Gastrocnemius medialis (tissue), 4 donors: Measurements from ENCODE around the gene CDC73.

Experiments used
- POLR2A ChIP-seq, 2 donors: fragments of 450-650 bp; IDR thresholded peaks; one replicate each; pipeline ENCODE4 v1.6.1; 2017; ENCODE audit warnings: antibody characterized with exemption in 2 of 2, mild to moderate bottlenecking in 2 of 2, moderate library complexity in 2 of 2
- TF ChIP-seq, protein P1 (sequence below), 5 experiments: fragments of 450-650 bp in 3 of 5; fragments of 200-600 bp in 2 of 5; sonication (generic) in 2 of 5; IDR thresholded peaks in 4 of 5; conservative IDR thresholded peaks in 1 of 5; 1 replicate in 4 of 5; 2 replicates in 1 of 5; pipeline ENCODE4 v1.5.1; 2016 to 2019; ENCODE audit warnings: antibody characterized with exemption in 5 of 5, mild to moderate bottlenecking in 3 of 5, moderate library complexity in 3 of 5

DNA sequence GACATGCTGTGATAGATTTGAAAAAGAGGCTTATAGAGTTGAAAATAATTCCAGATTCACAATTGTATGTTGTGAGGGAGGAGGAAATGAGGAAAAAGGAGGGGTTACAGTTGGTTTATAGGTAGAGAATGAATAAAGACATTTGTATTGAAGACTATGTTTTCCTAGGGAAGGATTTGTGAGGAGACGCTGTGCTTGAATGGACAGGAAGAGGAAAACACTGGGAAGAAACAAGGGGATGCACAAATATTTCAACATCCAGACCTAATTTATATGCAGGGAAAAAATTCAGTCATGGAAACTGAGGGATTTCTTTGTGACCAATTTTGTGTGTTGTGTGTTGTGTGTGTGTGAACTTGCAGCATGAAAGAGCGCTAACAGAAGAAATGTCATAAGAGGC lies 157.1 kb downstream of the CDC73 start:
- TF ChIP-seq POLR2A (IDR thresholded peaks at IDR 0.05), result no peak
- TF ChIP-seq, protein P1, sequence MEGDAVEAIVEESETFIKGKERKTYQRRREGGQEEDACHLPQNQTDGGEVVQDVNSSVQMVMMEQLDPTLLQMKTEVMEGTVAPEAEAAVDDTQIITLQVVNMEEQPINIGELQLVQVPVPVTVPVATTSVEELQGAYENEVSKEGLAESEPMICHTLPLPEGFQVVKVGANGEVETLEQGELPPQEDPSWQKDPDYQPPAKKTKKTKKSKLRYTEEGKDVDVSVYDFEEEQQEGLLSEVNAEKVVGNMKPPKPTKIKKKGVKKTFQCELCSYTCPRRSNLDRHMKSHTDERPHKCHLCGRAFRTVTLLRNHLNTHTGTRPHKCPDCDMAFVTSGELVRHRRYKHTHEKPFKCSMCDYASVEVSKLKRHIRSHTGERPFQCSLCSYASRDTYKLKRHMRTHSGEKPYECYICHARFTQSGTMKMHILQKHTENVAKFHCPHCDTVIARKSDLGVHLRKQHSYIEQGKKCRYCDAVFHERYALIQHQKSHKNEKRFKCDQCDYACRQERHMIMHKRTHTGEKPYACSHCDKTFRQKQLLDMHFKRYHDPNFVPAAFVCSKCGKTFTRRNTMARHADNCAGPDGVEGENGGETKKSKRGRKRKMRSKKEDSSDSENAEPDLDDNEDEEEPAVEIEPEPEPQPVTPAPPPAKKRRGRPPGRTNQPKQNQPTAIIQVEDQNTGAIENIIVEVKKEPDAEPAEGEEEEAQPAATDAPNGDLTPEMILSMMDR (IDR thresholded peaks at IDR 0.05 in 4 of 5, conservative IDR thresholded peaks at IDR 0.05 in 1 of 5), result no peak
